Measurements from ENCODE around the gene EIF4E2. TPM values are rescaled to one million over a fixed set of nuclear protein-coding genes. Genes with fewer than 3 reads are reported as not detected.

The EIF4E2 gene
- total and polyA plus RNA-seq, 2 donors (not counting 3 experiments of a cell fraction or from before 2014, with no cell fraction given): 50.0 to 96.5 TPM

DNA sequence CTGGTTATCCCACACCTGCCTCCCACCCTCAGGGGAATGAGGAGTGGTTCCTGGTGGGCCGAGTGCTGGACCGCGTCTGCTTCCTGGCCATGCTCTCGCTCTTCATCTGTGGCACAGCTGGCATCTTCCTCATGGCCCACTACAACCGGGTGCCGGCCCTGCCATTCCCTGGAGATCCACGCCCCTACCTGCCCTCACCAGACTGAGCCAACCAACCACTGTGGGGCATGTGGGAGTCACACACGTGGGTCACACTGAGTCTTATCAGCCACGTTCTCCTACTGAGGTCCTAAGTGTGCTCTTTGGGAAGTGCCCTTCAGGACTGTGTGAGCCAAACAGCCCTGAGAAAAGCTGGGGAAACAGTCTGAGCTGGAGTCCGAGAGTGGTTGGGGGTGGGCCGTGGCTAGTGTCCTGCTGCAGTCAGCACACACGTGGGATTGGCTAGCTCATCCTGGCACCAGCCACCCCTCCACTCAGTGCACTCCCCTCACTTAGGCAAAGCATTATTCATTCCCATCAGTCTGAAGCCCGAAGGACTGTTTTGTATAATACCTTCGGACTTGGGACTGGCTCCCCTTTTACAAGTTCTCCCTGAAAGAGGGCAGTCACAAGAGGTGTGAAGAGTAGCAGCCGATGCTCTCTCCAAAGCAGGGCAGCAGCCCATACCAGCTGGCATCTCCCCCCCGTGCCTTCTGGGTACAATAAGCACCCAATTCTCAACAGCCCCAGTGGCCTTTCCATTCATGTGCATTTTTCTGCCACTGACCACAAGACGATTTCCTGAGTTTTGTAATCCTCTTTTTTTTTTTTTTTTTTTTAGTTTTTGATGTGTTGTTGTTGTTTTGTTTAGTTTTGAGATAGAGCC is 4.7 kb upstream of the EIF4E2 start:
- H3K4me3 ChIP-seq (replicated peaks in 1 of 3; ENCODE audit: insufficient read depth in 1 of 3, low read depth in 1 of 3, low read length in 3 of 3): no peak overlapping the region
- CTCF ChIA-PET: no interaction called here
- dilution Hi-C loops (cut with MboI; ENCODE audit: extremely low pct_ligation_motif_present, low sequenced_read_pairs): no loop called here
- H3K9me3 ChIP-seq (replicated peaks; ENCODE audit: control insufficient read depth, insufficient read depth, low read length): no peaks in the 10 kb centered on the region
- no peak overlapping the region for H2AFZ ChIP-seq (ENCODE audit: low read depth, low read length)
- H3K9ac ChIP-seq (replicated peaks; ENCODE audit: extremely low read depth, insufficient read depth, low read length): no peak overlapping the region
- H3K4me1 ChIP-seq (ENCODE audit: control insufficient read depth, extremely low read depth, insufficient read depth, low read length): no peaks in the 10 kb centered on the region
- FAIRE-seq (no peak), DNase-seq (ENCODE audit: low read depth, low spot score) (no peak)
- BruUV-seq (replicated peaks): no TSS peak
- no peak overlapping the region for H3K27ac ChIP-seq (ENCODE audit: insufficient read depth, low read depth, low read length)
- POLR2A ChIA-PET: no interaction called here
- no peaks in the 10 kb centered on the region for H3K9me1 ChIP-seq (replicated peaks; ENCODE audit: control insufficient read depth, extremely low read depth, insufficient read depth, low read length)
- peaks cover 7% of the 10 kb centered on the region for H3K79me2 ChIP-seq (ENCODE audit: control insufficient read depth, insufficient read depth, low read length)
- TF ChIP-seq, protein P1, sequence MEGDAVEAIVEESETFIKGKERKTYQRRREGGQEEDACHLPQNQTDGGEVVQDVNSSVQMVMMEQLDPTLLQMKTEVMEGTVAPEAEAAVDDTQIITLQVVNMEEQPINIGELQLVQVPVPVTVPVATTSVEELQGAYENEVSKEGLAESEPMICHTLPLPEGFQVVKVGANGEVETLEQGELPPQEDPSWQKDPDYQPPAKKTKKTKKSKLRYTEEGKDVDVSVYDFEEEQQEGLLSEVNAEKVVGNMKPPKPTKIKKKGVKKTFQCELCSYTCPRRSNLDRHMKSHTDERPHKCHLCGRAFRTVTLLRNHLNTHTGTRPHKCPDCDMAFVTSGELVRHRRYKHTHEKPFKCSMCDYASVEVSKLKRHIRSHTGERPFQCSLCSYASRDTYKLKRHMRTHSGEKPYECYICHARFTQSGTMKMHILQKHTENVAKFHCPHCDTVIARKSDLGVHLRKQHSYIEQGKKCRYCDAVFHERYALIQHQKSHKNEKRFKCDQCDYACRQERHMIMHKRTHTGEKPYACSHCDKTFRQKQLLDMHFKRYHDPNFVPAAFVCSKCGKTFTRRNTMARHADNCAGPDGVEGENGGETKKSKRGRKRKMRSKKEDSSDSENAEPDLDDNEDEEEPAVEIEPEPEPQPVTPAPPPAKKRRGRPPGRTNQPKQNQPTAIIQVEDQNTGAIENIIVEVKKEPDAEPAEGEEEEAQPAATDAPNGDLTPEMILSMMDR (IDR thresholded peaks at IDR 0.05; ENCODE audit: extremely low read depth in 1 of 2, insufficient read depth in 1 of 2, low read depth in 1 of 2, low read length in 2 of 2): no peak
- TF ChIP-seq JUN (IDR thresholded peaks at IDR 0.05; ENCODE audit: borderline replicate concordance, insufficient read depth, insufficient read length, low read depth) (no peak), MYC (IDR thresholded peaks at IDR 0.05; ENCODE audit: low read depth, low read length) (no peak), FOS (IDR thresholded peaks at IDR 0.05; ENCODE audit: borderline replicate concordance, insufficient read depth, low read length) (no peak), GATA2 (IDR thresholded peaks at IDR 0.05; ENCODE audit: insufficient read depth, insufficient read length, low read depth, low read length) (no peak), EZH2 (IDR thresholded peaks at IDR 0.05; ENCODE audit: borderline replicate concordance, low read depth, low read length, severe bottlenecking) (no peak), POLR2AphosphoS5 (IDR thresholded peaks at IDR 0.05; ENCODE audit: insufficient read depth, low read depth, low read length) (no peak), POLR2A (IDR thresholded peaks at IDR 0.05; ENCODE audit: low read depth, low read length) (no peak)
- TF ChIP-seq, protein P2, sequence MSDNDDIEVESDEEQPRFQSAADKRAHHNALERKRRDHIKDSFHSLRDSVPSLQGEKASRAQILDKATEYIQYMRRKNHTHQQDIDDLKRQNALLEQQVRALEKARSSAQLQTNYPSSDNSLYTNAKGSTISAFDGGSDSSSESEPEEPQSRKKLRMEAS (IDR thresholded peaks at IDR 0.05; ENCODE audit: insufficient read depth, insufficient read length): no peak
- intact Hi-C loops (cut with micrococcal nuclease): no loop called here
- H3K4me2 ChIP-seq (ENCODE audit: insufficient read depth, low read length): no peak overlapping the region
- no peaks in the 10 kb centered on the region for H4K20me1 ChIP-seq (replicated peaks; ENCODE audit: control insufficient read depth, extremely low read depth, insufficient read depth, low read length)
- H3K36me3 ChIP-seq (ENCODE audit: control insufficient read depth in 2 of 2, extremely low read depth in 1 of 2, insufficient read depth in 2 of 2, low read length in 2 of 2): no peaks in the 10 kb centered on the region
- H3K27me3 ChIP-seq (ENCODE audit: control insufficient read depth in 2 of 2, insufficient read depth in 2 of 2, low read length in 2 of 2): no peaks in the 10 kb centered on the region

All from endothelial cell of umbilical vein (primary cell).